Uterus (tissue), 2 donors: ENCODE measurements around the gene NOTCH3.

Experiments used
- CTCF ChIP-seq, 4 experiments: fragments of 200-600 bp in 2 of 4; fragments of 450-650 bp in 2 of 4; sonication (generic) in 2 of 4; IDR thresholded peaks; one replicate each; pipeline ENCODE4 v1.5.1; 2016 to 2019; ENCODE audit warnings: antibody characterized with exemption in 4 of 4, mild to moderate bottlenecking in 2 of 4, moderate library complexity in 1 of 4
- POLR2A ChIP-seq, 2 donors: fragments of 450-650 bp; IDR thresholded peaks; one replicate each; pipeline ENCODE4 v1.6.1; 2016; ENCODE audit warnings: antibody characterized with exemption in 2 of 2, mild to moderate bottlenecking in 1 of 2, moderate library complexity in 1 of 2

GRCh38 chr19:15240515-15240914, 39.7 kb upstream of the NOTCH3 start:
- TF ChIP-seq CTCF (IDR thresholded peaks at IDR 0.05), result no peak
- TF ChIP-seq POLR2A (IDR thresholded peaks at IDR 0.05), result no peak
